D721Med (cell line): Measurements from ENCODE around the gene RENBP.

Source experiments
- DNase-seq: peaks from one replicate; pipeline ENCODE4 v3.0.0; 2011; ENCODE audit warnings: low spot score; ENCODE audit not compliant: insufficient read length
- FAIRE-seq: peaks from 2 replicates; lab custom pipeline; 2011; peaks lifted over from hg19 to GRCh38; lab: Jason Lieb, UNC
- CTCF ChIP-seq: IDR thresholded peaks from 2 replicates; pipeline ENCODE4 v1.5.1; 2012; ENCODE audit warnings: mild to moderate bottlenecking, control low read depth; ENCODE audit not compliant: insufficient read depth; ENCODE audit errors: missing control alignments

RENBP gene

GRCh38 chrX:153965406-153965805, 21.0 kb upstream of the RENBP start:
- no peak for TF ChIP-seq CTCF
- no peak for FAIRE-seq

GRCh38 chrX:153964105-153964504, 19.7 kb upstream of the RENBP start:
- DNase-seq = no peak
- TF ChIP-seq CTCF = no peak
- FAIRE-seq = no peak

More at GRCh38 chrX:153965406-153965805, 21.0 kb upstream of the RENBP start:
- no peak for DNase-seq

- FAIRE-seq (no peak), DNase-seq (no peak)
- TF ChIP-seq CTCF = no peak
Observed at GRCh38 chrX:153963546-153963945, 19.1 kb upstream of the RENBP start.

- no peak for DNase-seq
- no peak for TF ChIP-seq CTCF
- FAIRE-seq = no peak
Observed at GRCh38 chrX:153961292-153961691, 16.8 kb upstream of the RENBP start.

- no peak for TF ChIP-seq CTCF
- FAIRE-seq (no peak), DNase-seq (no peak)
Observed at GRCh38 chrX:153960786-153961185, 16.3 kb upstream of the RENBP start.

GRCh38 chrX:153960077-153960476, 15.6 kb upstream of the RENBP start:
- no peak for DNase-seq
- no peak for TF ChIP-seq CTCF
- FAIRE-seq = no peak

- FAIRE-seq (no peak), DNase-seq (no peak)
- TF ChIP-seq CTCF = no peak
Observed at GRCh38 chrX:153959649-153960048, 15.2 kb upstream of the RENBP start.
